ENCODE results near the gene GNA14.
"Not testable (repeated sequence)": the region's sequence is repeated elsewhere in the genome, so short reads cannot be mapped to it uniquely, and the experiment has no call there.

The GNA14 gene

GRCh38 chr9:77648234-77649108 lies at the start of gene GNA14:
Gene GNA14 (minus strand): TSS chr9:77648322. CDS start chr9:77647793, 529 bp downstream.
- no peak for DNase-seq

GRCh38 chr9:77697238-77697984 lies 49.3 kb upstream of the GNA14 start:
- no peak for DNase-seq

- not testable (repeated sequence) for DNase-seq
Measured at GRCh38 chr9:77690723-77691122, 42.6 kb upstream of the GNA14 start.

GRCh38 chr9:77690119-77690518 lies 42.0 kb upstream of the GNA14 start:
- DNase-seq: not testable (repeated sequence)

GRCh38 chr9:77687737-77688136 lies 39.6 kb upstream of the GNA14 start:
- DNase-seq: not testable (repeated sequence)

- no peak for DNase-seq
Measured at GRCh38 chr9:77680581-77680980, 32.5 kb upstream of the GNA14 start.

GRCh38 chr9:77679661-77680368 lies 31.7 kb upstream of the GNA14 start:
- no peak for DNase-seq

GRCh38 chr9:77679088-77679487 lies 31.0 kb upstream of the GNA14 start:
- no peak for DNase-seq

- DNase-seq: no peak
Measured at GRCh38 chr9:77677957-77678535, 29.9 kb upstream of the GNA14 start.

GRCh38 chr9:77677397-77677796 lies 29.3 kb upstream of the GNA14 start:
- DNase-seq: no peak

GRCh38 chr9:77673941-77674791 lies 26.0 kb upstream of the GNA14 start:
- DNase-seq: no peak

GRCh38 chr9:77672183-77672582 lies 24.1 kb upstream of the GNA14 start:
- DNase-seq: no peak

- no peak for DNase-seq
Measured at GRCh38 chr9:77667151-77667550, 19.0 kb upstream of the GNA14 start.

GRCh38 chr9:77663754-77664153 lies 15.6 kb upstream of the GNA14 start:
- no peak for DNase-seq

- no peak for DNase-seq
Measured at GRCh38 chr9:77661566-77662085, 13.5 kb upstream of the GNA14 start.

GRCh38 chr9:77659926-77660325 lies 11.8 kb upstream of the GNA14 start:
- DNase-seq: no peak

GRCh38 chr9:77651203-77651602 lies 3.1 kb upstream of the GNA14 start:
- DNase-seq: no peak

- DNase-seq: no peak
Measured at GRCh38 chr9:77649109-77649812, 1.1 kb upstream of the GNA14 start.

GRCh38 chr9:77647267-77648233 lies 572 bp downstream of the GNA14 start:
- DNase-seq: no peak

GRCh38 chr9:77643871-77644270 lies 4.3 kb downstream of the GNA14 start:
- DNase-seq: no peak
